ENCODE data around the gene PLPP3.

PLPP3 gene

GRCh38 chr1:56493826-56494225, 85.5 kb downstream of the PLPP3 start:
- DNase-seq: no peak

GRCh38 chr1:56491441-56491840, 87.9 kb downstream of the PLPP3 start:
- DNase-seq: no peak

GRCh38 chr1:56490619-56491018, 88.7 kb downstream of the PLPP3 start:
- DNase-seq: no peak

- no peak for DNase-seq
Measured at GRCh38 chr1:56489695-56490094, 89.7 kb downstream of the PLPP3 start.

GRCh38 chr1:56484695-56485094, 94.7 kb downstream of the PLPP3 start:
- DNase-seq: no peak

GRCh38 chr1:56483104-56483503, 96.3 kb downstream of the PLPP3 start:
- DNase-seq: no peak

GRCh38 chr1:56482486-56482885, 96.9 kb downstream of the PLPP3 start:
- no peak for DNase-seq

GRCh38 chr1:56481140-56481694, 98.1 kb downstream of the PLPP3 start:
- no peak for DNase-seq

GRCh38 chr1:56478734-56479133, 100.6 kb downstream of the PLPP3 start:
- no peak for DNase-seq

GRCh38 chr1:56477164-56478111, 101.9 kb downstream of the PLPP3 start:
- no peak for DNase-seq

GRCh38 chr1:56473582-56474270, 105.6 kb downstream of the PLPP3 start:
- no peak for DNase-seq

GRCh38 chr1:56472860-56473259, 106.5 kb downstream of the PLPP3 start:
- DNase-seq: no peak

GRCh38 chr1:56469640-56470371, 109.6 kb downstream of the PLPP3 start:
- no peak for DNase-seq

GRCh38 chr1:56468518-56468917, 110.8 kb downstream of the PLPP3 start:
- no peak for DNase-seq

GRCh38 chr1:56466538-56466937, 112.8 kb downstream of the PLPP3 start:
- no peak for DNase-seq

GRCh38 chr1:56464294-56464693, 115.1 kb downstream of the PLPP3 start:
- DNase-seq: no peak

GRCh38 chr1:56463376-56463775, 116.0 kb downstream of the PLPP3 start:
- no peak for DNase-seq

GRCh38 chr1:56462209-56462608, 117.2 kb downstream of the PLPP3 start:
- DNase-seq: no peak

GRCh38 chr1:56461158-56462127, 117.9 kb downstream of the PLPP3 start:
- DNase-seq: no peak

GRCh38 chr1:56459260-56459659, 120.1 kb downstream of the PLPP3 start:
- DNase-seq: no peak

GRCh38 chr1:56457756-56458375, 121.5 kb downstream of the PLPP3 start:
- DNase-seq: no peak

Data from central memory CD4-positive, alpha-beta T cell (primary cell).